HG03439 (cell line): ENCODE results near the gene CCDC50.
A peak's percentile ranks its signal among the peaks of the same experiment; 100 is the strongest.

Source experiments
- ATAC-seq: cut with Tn5 transposase; IDR thresholded peaks from one replicate; pipeline ENCODE4 v1.9.1; 2021; ENCODE audit warnings: mild to moderate bottlenecking, moderate library complexity; ENCODE audit not compliant: unreplicated experiment

The CCDC50 gene

GRCh38 chr3:191345334-191345733 is 16.1 kb downstream of the CCDC50 start:
- no peak for ATAC-seq

GRCh38 chr3:191347228-191347627 is 18.0 kb downstream of the CCDC50 start:
- ATAC-seq = no peak

DNA sequence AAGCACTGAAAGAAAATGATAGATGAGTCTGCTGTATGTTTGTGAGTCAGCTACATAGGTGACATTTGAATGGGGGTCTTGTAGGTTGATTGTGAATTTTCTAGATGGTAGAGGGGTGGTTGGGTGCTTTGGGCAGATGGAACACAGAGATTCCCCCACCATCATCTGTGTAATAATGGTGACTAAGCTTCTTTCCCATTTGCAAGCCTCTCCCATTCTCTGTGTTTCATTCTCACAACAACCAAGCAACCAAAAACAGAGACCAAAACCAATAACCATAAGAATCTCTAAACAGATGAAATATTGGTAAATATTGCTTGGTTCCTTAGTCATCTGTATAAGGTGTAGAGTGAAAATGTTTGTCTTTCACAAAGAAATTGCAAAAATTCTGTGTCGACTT is 18.9 kb downstream of the CCDC50 start:
- ATAC-seq = no peak

DNA sequence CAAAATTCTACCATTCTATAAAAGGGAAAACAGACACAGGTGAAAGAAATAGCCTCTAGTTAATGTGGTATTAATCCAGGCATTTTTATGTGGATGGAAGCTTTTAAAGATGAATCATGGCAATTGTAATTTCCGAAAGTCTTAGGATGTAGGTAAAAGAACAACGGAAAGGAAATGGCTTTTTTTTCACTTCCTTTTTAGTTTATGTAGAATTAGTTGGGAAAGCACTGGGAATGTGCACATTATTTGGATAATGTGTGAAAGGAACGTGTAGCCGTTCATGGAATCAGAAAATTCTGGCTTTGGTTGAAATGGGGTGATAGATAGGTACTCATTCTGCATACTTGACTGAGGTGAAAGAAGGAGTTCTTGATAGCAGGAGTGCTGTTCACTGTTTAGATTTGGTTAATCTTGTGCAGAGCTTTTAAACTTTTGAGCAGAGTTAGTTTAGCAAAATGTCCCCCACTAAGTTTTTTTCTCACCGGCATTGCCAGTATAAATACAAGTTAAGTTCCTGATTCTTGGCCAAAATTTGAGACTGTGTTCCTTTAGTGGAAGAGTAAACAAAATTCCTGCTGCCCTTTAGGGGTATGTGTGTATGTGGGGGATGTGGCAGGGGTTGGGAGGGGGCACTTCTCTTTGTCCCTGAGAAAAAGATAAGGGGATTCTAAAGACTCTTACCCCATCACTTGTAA is 21.3 kb downstream of the CCDC50 start:
- no peak for ATAC-seq

DNA sequence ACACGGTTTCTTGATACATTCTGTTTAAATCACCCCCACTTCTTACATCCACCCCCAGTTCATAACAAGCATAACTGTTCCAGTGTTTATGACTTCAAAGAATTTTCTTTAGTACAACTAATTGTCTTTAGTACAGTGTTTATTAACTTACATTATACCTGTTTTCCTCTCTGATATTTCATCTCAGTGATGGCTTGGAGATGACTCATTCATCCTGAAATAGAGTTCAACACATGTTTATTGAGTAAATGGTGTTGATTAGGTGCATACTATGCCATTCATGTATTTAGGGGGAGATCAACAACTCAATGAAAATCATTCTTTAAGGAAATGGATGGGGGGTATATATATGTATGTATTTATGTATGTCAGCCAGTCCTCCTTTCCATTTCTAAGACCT is 22.8 kb downstream of the CCDC50 start:
- no peak for ATAC-seq

DNA sequence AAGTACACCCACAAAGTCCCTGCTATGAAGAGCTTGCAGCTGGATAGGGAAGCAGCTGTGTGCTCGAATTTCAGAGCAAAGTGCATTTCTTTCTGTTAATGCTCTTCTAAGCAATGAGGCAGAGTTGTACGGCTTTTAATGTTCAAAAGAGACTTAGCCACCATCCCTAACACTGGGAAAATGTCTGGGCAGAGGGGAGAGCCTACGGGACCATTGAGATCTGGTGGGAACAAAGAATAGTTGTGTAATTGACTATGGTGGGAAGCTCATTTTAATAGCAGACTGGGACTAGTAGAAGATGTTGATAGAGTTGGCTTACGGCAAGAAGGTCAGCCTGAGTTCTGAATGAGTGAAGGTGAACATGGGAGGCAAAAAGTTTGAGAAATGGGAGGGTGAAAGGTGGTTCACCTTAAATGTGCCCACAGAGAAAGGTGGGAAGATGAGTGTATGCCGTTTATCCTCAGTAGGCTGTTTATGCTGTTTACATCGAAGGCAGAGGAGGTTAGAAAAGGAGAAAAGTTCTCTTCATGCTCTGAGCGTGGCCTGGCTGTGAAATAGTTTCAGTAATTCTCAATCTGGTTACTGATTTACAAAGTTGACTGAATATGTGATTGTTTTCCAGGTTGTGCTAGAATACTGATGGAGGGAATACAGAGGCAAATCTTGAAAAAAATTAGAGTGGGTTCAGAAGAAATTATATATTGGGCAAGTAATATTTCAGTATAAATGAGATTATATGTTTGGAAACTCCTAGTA is 24.0 kb downstream of the CCDC50 start:
- ATAC-seq = no peak

DNA sequence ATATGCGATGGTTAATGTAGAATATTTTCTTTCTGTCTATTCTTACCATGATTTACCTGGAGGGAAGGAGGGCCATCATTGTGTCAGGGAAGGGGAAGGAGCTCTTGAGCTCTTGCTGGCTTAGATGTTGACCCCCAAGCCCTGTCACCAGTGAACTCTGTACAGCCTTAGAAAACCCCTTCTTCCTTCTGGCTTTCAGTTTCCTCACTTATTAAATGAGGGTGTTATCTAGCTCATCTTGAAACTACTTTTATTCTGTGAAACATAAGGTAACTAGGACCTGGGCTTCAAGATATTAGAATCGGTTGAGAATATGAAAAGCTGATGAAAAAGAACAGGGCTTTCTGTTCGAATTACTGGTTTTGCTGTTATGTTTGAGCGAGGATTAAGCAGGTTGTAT is 26.2 kb downstream of the CCDC50 start:
- peak; percentile 62 for ATAC-seq

DNA sequence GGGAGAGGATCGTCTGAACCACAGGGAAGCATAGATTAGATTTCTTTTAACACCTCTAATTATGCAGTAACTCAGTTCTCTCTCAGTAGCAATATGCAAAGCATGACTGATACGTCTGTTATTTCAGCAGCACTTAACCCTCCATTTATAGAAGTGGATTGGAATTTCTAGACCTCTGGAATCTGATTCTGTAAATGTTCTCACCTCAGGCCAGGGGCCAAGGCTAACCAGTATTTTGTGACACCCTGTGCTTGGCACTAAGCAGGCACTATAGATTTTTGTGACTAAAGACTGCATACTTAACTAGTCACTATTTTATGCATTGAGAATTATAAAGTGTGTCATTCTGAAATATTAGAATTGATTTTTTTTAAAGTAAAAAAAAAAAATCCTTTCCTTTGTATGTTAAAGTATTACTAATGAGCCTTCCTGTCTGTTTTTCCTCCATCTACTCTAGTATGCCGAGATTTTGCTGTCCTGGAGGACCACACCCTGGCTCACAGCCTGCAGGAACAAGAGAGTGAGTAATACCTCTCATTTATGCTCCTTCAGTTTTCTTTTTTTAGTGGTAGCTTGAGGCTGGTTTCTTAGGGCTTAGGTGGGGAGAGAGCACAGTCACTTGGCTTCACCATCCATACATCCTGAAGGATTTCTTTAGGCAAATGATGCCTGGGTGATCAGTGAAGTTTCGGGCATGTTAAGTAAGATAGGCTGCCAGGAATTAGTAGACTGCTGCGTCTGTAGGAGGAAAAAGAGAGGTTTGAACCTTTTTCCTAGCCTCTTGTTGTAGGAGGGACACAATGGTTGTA is 27.6 kb downstream of the CCDC50 start:
- no peak for ATAC-seq

GRCh38 chr3:191357909-191358308 is 28.7 kb downstream of the CCDC50 start:
- no peak for ATAC-seq

DNA sequence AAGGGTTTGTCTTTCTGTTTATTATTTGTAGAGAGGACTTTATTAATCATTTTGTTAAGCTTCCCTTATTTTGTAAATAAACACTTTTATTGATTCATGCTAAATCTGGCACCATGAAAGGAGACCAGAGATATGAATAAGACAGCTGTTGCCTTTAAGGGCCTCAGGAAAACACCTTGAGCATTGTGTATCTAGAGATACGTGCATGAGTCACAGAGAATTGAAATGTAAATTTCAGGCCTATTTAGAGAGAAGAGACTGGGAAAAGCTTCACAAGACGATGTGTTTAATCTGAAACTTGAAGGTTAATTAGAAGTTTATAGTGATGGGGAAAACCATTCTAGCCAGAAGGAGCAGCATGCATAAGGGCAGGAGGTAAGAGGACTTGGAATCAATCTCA is 29.7 kb downstream of the CCDC50 start:
- ATAC-seq = peak; percentile 38

- no peak for ATAC-seq
These were observed 31.4 kb downstream of the CCDC50 start for GRCh38 chr3:191360620-191361019.

- no peak for ATAC-seq
These were observed 32.3 kb downstream of the CCDC50 start for GRCh38 chr3:191361456-191361855.

DNA sequence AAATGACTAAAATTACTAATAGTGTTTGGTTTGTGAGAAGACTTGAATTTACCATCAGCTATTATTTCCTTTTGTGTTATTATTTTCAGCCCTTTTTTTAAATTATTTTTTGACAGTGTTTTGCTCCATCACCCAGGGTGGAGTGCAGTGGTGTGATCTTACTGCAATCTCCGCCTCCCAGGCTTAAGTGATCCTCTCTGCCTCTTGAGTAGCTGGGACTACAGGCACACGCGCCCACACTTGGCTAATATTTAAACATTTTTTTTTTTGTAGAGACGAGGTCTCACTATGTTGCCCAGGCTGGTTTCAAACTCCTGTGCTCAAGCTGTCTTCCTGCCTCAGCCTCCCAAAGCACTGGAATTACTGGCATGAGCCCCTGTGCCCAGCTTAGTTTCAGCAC is 32.8 kb downstream of the CCDC50 start:
- ATAC-seq = no peak

DNA sequence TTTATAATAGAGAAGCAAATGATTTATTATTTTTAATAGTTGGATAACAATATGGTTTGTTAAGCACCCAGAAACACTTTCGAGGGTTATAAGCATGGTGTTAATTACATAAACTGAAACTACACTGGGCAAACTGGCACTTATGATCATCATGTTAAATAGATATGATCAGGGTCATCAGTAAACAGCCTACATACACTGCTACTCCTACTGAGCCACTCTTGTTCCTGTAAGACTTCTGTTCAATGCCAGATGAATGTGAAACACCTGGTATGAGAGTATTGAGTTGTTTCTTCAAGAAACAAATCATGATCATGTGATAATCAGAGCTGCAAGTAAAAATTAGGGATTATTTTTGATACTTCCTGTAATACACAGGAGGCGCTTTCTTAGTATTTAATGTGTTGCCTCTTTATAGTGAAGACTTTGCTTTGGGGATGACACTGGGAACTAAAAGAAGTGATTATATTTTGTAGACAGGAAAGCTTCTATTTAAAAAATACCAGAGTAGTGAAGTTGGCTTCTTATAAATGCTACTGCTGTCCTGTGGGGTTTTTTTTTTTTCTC is 33.4 kb downstream of the CCDC50 start:
- ATAC-seq = no peak

DNA sequence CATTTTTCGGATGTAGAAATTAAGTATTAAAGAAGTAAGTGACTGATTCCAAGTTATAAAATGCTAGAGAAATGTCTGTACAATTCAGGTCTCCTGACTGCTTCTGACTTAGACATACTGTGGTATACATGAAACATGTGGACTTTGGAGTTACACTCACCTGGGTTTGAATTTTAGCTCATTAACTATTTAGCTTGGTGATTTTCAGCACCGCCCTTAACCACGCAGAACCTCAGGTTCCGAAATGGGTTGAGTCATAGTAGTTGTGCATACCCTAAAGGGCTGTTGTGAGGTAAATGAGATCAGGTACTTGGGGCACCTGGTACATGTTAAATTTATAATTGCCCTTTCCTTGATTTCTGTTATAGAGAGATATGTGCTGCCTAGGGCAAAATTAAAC is 34.0 kb downstream of the CCDC50 start:
- no peak for ATAC-seq

GRCh38 chr3:191366675-191367074 is 37.5 kb downstream of the CCDC50 start:
- ATAC-seq = no peak

- ATAC-seq = no peak
These were observed 39.8 kb downstream of the CCDC50 start for GRCh38 chr3:191368755-191369615.

DNA sequence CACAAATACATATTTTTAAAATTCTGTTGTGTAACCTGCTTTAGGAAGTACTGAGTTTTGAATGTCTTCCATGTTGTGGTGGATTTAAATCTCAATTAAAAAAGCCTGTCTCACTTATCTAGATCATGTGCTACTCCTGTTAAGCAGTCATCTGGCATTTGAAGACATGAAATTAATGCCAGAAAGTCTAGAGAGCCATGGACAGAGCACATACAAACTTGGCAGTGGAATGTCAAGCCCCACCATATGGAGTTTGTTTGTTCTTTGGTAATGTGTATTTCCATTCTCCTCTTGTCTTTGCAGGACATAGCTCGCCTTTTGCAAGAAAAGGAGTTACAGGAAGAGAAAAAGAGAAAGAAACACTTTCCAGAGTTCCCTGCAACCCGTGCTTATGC is 40.4 kb downstream of the CCDC50 start:
- no peak for ATAC-seq

GRCh38 chr3:191372122-191372521 is 42.9 kb downstream of the CCDC50 start:
- no peak for ATAC-seq

GRCh38 chr3:191373327-191373726 is 44.1 kb downstream of the CCDC50 start:
- no peak for ATAC-seq
